ENCODE measurements around the gene SIM1.

GRCh38 chr6:100445512-100445911 is 19.2 kb downstream of the SIM1 start:
- TF ChIP-seq, protein P1, sequence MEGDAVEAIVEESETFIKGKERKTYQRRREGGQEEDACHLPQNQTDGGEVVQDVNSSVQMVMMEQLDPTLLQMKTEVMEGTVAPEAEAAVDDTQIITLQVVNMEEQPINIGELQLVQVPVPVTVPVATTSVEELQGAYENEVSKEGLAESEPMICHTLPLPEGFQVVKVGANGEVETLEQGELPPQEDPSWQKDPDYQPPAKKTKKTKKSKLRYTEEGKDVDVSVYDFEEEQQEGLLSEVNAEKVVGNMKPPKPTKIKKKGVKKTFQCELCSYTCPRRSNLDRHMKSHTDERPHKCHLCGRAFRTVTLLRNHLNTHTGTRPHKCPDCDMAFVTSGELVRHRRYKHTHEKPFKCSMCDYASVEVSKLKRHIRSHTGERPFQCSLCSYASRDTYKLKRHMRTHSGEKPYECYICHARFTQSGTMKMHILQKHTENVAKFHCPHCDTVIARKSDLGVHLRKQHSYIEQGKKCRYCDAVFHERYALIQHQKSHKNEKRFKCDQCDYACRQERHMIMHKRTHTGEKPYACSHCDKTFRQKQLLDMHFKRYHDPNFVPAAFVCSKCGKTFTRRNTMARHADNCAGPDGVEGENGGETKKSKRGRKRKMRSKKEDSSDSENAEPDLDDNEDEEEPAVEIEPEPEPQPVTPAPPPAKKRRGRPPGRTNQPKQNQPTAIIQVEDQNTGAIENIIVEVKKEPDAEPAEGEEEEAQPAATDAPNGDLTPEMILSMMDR (IDR thresholded peaks at IDR 0.05): no peak
- no peak for TF ChIP-seq ZFX (IDR thresholded peaks at IDR 0.05; ENCODE audit: borderline replicate concordance)

All from 22Rv1 (cell line).